Measurements from ENCODE around the gene GRB14.

DNA sequence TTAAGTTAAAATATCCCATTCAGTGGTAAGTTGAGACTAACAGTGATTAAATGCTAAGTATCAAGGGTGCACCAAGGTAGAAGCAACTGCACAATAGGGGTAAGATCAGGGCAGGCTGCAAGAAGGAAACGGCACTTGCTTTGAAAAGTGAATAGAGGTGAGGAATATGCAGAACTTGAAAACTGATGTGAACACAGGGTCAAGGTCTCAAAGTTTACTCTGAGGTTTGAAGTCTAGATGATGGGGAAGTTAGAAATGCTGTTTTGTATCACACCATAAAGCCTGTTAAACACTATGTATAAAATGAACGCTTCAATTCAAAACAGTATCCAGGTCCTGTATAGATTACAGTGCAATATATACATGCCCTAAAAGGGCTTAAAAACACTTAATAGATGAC lies 50.8 kb downstream of the GRB14 start:
- TF ChIP-seq POLR2A (IDR thresholded peaks at IDR 0.05) (no peak), EP300 (IDR thresholded peaks at IDR 0.05) (no peak)
- TF ChIP-seq, protein P1, sequence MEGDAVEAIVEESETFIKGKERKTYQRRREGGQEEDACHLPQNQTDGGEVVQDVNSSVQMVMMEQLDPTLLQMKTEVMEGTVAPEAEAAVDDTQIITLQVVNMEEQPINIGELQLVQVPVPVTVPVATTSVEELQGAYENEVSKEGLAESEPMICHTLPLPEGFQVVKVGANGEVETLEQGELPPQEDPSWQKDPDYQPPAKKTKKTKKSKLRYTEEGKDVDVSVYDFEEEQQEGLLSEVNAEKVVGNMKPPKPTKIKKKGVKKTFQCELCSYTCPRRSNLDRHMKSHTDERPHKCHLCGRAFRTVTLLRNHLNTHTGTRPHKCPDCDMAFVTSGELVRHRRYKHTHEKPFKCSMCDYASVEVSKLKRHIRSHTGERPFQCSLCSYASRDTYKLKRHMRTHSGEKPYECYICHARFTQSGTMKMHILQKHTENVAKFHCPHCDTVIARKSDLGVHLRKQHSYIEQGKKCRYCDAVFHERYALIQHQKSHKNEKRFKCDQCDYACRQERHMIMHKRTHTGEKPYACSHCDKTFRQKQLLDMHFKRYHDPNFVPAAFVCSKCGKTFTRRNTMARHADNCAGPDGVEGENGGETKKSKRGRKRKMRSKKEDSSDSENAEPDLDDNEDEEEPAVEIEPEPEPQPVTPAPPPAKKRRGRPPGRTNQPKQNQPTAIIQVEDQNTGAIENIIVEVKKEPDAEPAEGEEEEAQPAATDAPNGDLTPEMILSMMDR (IDR thresholded peaks at IDR 0.05) = no peak

All from tibial nerve (tissue), 4 donors.